Uterus (tissue), 4 donors: ENCODE results near the gene TRPV3. TPM values are rescaled to one million over a fixed set of nuclear protein-coding genes. Genes with fewer than 3 reads are reported as not detected.
A peak's percentile ranks its signal among the peaks of the same experiment; 100 is the strongest.

ENCODE experiments used
- DNase-seq, 2 donors: peaks; one replicate each; pipeline ENCODE4 v3.0.0-alpha.2; 2019 to 2020
- H3K27ac ChIP-seq, 2 donors: fragments of 200-600 bp; sonication (generic); 1 replicate in 1 of 2; 2 replicates in 1 of 2; pipeline ENCODE4 v1.5.1; 2016 to 2018
- H3K27me3 ChIP-seq, 2 donors: fragments of 200-600 bp; sonication (generic); one replicate each; pipeline ENCODE4 v1.5.1; 2018 to 2019; ENCODE audit warnings: control low read depth in 1 of 2
- H3K36me3 ChIP-seq, 2 donors: fragments of 200-600 bp; sonication (generic); one replicate each; pipeline ENCODE4 v1.5.1; 2019; ENCODE audit warnings: control low read depth in 1 of 2
- H3K4me1 ChIP-seq, 2 donors: fragments of 200-600 bp; sonication (generic); one replicate each; pipeline ENCODE4 v1.5.1; 2018 to 2019; ENCODE audit warnings: control low read depth in 1 of 2
- H3K4me3 ChIP-seq, 2 donors: fragments of 200-600 bp; sonication (generic); 1 replicate in 1 of 2; 2 replicates in 1 of 2; pipeline ENCODE4 v1.5.1; 2018 to 2019; ENCODE audit warnings: mild to moderate bottlenecking in 1 of 2
- H3K9me3 ChIP-seq, 2 donors: fragments of 200-600 bp; sonication (generic); one replicate each; pipeline ENCODE4 v1.5.1; 2019; ENCODE audit warnings: control low read depth in 1 of 2
- CTCF ChIP-seq, 4 experiments: fragments of 200-600 bp in 2 of 4; fragments of 450-650 bp in 2 of 4; sonication (generic) in 2 of 4; IDR thresholded peaks; one replicate each; pipeline ENCODE4 v1.5.1; 2016 to 2019; ENCODE audit warnings: antibody characterized with exemption in 4 of 4, mild to moderate bottlenecking in 2 of 4, moderate library complexity in 1 of 4
- POLR2A ChIP-seq, 2 donors: fragments of 450-650 bp; IDR thresholded peaks; one replicate each; pipeline ENCODE4 v1.6.1; 2016; ENCODE audit warnings: antibody characterized with exemption in 2 of 2, mild to moderate bottlenecking in 1 of 2, moderate library complexity in 1 of 2
- intact Hi-C: fragments of 100-400 bp; cut with DNase I; formaldehyde crosslinking; loops from one replicate; pipeline ENCODE4 v1.15.1; 2023; ENCODE audit warnings: low total_unique reads
- total RNA-seq, 4 donors: library from RNA; depleted of rRNA in 3 of 4; stranded (reverse); fragments of >200 nt in 3 of 4; gene quantifications; one replicate each; pipeline versions ENCODE4 v1.1.0 to v1.2.4, GENCODE V29; 2014 to 2023
- donor health status: DM: yes; HTN: yes; CAD: no.

Gene TRPV3
- total RNA-seq, 4 donors from 2014 or later = 0.88 to 1.5 TPM; not detected in 2

- Histone ChIP-seq H3K36me3 (no peaks in the 10 kb centered on the region), H3K27ac (no peak overlapping the region), H3K4me3 (no peak overlapping the region), H3K27me3 (no peaks in the 10 kb centered on the region), H3K9me3 (no peaks in the 10 kb centered on the region), H3K4me1 (no peaks in the 10 kb centered on the region)
- TF ChIP-seq POLR2A (IDR thresholded peaks at IDR 0.05) (no peak), CTCF (IDR thresholded peaks at IDR 0.05) (no peak)
- intact Hi-C loops = no loop called here
- peak in 1 of 2 donors; percentile 77 for DNase-seq
Observed at GRCh38 chr17:3529817-3530741, 27.5 kb downstream of the TRPV3 start.

GRCh38 chr17:3528880-3529511 lies 28.6 kb downstream of the TRPV3 start:
- intact Hi-C loops = no loop called here
- no peaks in the 10 kb centered on the region for H3K9me3 ChIP-seq
- no peak overlapping the region for H3K4me3 ChIP-seq
- no peaks in the 10 kb centered on the region for H3K4me1 ChIP-seq
- TF ChIP-seq CTCF (IDR thresholded peaks at IDR 0.05) (no peak), POLR2A (IDR thresholded peaks at IDR 0.05) (no peak)
- H3K36me3 ChIP-seq = no peaks in the 10 kb centered on the region
- H3K27me3 ChIP-seq = no peaks in the 10 kb centered on the region
- H3K27ac ChIP-seq = no peak overlapping the region
- DNase-seq = no peak

GRCh38 chr17:3528403-3528851 lies 29.2 kb downstream of the TRPV3 start:
- no peak for DNase-seq
- Histone ChIP-seq H3K27ac (no peak overlapping the region), H3K4me1 (no peaks in the 10 kb centered on the region), H3K27me3 (no peaks in the 10 kb centered on the region), H3K4me3 (no peak overlapping the region), H3K36me3 (no peaks in the 10 kb centered on the region), H3K9me3 (no peaks in the 10 kb centered on the region)
- TF ChIP-seq CTCF (IDR thresholded peaks at IDR 0.05) = no peak
- no peak for TF ChIP-seq POLR2A (IDR thresholded peaks at IDR 0.05)
- intact Hi-C loops = no loop called here

GRCh38 chr17:3527896-3528295 lies 29.7 kb downstream of the TRPV3 start:
- intact Hi-C loops = no loop called here
- TF ChIP-seq POLR2A (IDR thresholded peaks at IDR 0.05) = no peak
- TF ChIP-seq CTCF (IDR thresholded peaks at IDR 0.05) = no peak
- no peaks in the 10 kb centered on the region for H3K27me3 ChIP-seq
- no peaks in the 10 kb centered on the region for H3K36me3 ChIP-seq
- H3K4me1 ChIP-seq = no peaks in the 10 kb centered on the region
- no peak overlapping the region for H3K27ac ChIP-seq
- H3K9me3 ChIP-seq = no peaks in the 10 kb centered on the region
- DNase-seq = no peak
- H3K4me3 ChIP-seq = no peak overlapping the region

- intact Hi-C loops = no loop called here
- H3K4me3 ChIP-seq = no peak overlapping the region
- no peaks in the 10 kb centered on the region for H3K36me3 ChIP-seq
- TF ChIP-seq CTCF (IDR thresholded peaks at IDR 0.05) (no peak), POLR2A (IDR thresholded peaks at IDR 0.05) (no peak)
- no peak overlapping the region for H3K27ac ChIP-seq
- no peaks in the 10 kb centered on the region for H3K9me3 ChIP-seq
- no peak for DNase-seq
- no peaks in the 10 kb centered on the region for H3K27me3 ChIP-seq
- H3K4me1 ChIP-seq = no peaks in the 10 kb centered on the region
Observed at GRCh38 chr17:3527468-3527867, 30.1 kb downstream of the TRPV3 start.
